ENCODE data around the gene DNM3.

The DNM3 gene

DNA sequence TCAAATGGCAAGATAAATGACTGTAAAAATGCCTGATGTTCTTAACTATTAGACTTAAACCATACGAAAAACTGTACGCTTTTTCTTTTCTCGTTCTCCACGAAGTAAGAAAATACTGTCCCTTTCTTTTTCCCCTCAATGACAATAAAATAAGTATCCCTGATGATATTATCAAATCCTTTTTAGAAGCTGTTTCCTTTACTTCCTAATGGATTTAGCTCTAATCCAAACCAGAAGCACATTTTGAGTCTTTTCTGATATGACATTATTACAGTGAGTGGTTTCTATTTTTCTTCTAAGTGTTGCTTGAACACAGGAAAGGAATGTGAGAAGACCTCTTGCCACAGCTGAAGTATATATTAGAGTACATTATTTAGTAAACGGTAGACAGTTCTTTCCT, 32.4 kb downstream of the DNM3 start:
- DNase-seq = no peak

DNA sequence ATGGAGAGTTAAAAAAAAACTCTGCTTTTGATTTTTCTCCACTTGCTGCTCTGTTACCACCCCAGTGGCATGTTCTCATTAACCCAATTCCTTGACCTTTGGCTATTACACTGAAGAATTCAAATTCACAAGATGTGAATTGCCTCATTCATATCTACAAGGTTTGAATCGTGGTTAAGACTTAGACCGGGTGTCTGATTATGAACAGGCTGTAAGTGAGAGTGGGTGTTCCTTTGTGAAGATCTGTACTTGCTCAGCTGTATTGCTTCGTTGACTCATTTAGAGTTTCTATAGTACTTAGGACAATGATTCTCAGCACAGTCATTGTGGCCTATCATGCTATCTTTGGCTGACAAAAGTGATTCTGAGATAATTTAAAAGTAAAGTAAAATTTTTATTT, 36.4 kb downstream of the DNM3 start:
- DNase-seq = no peak

DNA sequence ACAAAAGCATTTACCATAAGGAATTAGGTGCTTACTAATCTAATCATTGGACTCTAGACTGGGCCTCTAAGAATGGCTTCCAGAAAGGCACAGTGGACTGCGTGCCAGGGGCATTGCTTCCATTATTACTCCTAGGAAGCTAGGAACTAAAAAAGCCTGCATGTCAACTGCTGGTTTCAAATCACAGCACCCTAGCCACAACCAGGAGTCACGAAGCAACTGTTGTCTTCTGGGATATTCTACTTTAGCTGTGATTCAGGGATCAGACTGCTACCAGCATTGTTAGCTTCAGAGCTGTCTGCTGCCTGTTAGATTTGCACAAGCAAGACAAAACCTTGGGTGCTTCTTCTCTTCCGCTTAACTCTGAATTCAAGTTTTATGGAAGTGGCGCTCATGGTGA, 38.3 kb downstream of the DNM3 start:
- DNase-seq = no peak

DNA sequence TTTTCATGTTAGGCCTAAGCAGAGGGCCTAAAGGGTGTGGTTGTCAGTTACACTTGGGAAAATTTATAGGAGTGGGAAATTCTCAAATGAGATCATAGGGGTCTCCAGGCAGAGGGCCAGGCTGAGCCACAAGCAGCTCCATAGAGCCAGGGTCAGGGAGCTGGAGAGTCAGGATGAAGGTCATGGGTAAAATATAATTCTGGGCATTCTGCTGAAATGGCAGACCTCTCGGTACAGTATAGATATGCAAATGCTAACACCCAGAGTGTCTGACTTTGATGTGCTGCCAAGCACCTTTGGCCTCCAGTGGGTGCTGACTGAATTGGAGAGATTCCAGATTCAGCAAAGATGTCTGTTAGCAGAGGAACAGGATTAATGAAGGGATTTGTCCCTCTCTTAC, 40.1 kb downstream of the DNM3 start:
- no peak for DNase-seq

DNA sequence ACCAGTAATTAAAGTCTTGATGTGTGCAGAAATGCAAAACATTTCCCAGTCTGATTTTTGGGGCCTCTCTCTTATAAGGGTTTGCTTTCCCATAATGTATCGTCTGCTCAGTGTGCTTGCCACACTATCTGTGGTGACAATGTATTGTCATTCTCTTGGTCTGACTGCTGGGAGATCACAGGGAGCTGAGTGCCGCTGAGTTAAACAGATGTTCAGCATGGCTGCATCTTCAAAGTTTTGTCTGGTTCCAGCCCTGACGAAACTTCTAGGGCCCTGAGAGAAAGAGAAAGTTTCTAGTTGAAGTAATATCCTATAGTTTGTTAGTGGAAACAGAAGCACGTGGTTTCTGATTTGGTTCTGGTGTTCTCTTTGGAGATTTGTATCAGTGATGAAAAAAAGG, 42.6 kb downstream of the DNM3 start:
- no peak for DNase-seq

DNA sequence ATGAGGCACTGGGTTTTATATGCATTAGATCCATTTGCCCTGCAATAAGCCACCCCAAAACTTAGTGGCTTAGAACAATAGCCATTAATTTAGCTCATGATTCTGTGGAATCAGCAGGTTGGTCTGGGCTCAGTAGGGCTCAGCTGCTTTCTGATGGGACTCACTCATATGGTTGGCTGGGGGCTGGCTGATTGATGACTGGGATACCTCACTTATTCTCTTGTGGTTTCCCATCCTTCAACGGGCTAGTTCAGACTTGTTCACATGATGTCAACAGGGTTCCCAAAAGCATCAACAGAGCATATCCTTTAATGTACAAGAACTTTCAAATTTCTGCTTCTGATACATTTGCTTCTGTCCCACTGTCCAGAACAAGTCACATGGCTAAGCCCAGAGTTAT, 43.2 kb downstream of the DNM3 start:
- no peak for DNase-seq

DNA sequence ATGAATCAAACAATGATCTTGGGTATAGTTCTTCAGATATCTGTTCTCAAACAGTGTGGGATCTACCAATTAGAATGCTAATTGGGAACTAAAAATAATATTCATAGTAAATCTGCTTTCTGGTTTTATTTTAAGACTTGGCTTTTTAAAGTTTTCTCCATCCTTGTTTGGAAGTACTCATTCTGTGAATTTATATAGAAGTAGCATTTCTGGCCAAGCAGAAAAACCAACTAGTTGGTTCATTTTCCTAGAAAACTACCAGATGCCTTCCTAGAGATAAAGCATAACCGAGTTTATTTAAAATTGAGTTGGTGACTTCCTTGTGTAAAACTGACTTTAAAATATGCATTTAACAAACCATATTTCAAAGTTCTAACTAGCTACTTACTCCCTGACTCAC, 48.8 kb downstream of the DNM3 start:
- no peak for DNase-seq

DNA sequence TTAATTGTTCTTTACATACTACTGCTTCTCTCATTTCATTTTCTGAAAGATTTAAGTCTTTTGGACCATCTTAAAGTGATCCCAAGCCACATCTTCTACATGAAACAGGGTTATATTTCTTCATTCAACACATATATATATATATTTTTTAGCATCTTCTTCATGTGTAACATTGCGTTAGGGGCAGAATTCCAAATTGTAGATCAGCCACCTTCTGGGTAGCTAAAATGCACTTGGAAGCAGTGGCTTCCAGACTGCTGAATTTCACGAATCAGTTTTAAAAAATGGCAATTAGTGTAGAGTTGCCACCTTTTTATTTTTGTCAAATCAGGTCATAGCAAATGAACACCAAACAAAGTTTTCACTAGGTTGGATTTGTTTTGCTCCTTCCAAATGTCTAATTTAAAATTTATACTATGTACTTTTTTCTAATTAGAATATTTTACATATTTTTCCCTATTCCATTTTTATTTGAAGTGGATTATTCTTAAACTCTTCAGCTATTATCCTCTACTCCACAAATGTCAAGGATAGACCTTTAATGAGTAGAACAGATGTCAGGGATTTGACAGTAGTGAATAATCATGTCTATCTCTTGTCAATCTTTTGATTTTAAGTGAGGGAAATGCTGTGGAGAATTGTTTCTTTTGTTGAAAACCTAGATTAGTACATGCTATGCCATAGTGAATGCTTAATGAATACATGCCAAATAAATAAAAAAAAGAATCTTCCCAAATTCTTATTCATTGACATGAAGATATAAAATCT, 55.8 kb downstream of the DNM3 start:
- DNase-seq = no peak

DNA sequence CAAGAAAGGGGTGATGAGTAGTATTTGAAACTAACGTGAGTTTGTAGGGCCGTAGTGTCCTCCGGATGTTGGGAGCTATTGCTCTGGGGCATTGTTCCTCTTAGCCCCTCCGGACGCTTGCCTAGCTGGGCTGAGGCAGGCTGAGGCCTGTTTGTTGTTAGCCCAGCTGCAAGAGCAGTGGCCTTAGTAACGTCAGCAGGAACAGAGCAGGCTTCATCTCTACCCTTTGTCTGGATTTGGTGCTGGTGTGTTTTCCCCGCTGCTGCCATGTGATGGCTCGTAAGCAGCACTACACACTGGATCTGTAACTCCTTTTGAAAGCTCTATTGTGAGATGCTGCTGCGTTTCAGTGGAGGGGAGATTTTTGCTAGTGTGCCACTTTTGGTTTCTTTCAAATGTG, 57.6 kb downstream of the DNM3 start:
- DNase-seq = no peak

DNA sequence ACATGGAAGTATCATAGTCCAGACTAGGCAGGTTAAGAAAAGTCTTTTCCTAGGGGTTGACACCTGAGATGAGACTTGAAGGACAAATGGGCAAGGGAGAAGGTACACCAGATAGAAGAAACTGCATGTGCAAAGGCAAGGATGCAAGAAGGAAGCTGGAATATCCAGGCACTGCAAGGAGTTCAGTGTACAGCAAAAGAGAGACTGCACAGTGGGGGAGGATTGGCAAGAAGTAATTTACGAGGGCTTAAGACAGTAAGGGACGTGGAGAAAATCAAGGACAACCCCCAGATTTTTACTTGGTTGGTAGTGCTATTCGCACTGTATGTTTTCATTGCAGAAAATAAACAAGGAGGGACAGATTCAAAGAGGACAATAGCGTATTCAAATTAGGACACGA, 58.5 kb downstream of the DNM3 start:
- no peak for DNase-seq

DNA sequence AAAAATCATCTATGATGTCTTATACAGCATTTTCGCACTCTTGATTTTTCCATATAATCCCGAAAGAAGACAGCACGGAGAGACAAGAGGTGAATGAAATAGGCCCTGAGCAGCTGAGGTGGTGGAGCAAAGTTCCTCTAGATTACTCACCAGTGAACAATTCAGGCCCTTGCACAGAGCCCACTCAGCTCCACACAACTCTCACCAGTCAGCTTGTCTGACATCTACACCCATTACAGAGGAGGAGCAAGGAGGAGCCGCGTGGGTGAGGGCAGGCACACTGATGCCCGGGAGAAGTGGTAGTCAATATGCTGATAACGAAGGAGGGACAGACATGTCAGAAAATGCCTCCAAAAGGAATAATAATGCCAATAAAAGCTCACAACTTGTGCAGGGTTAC, 59.9 kb downstream of the DNM3 start:
- no peak for DNase-seq

DNA sequence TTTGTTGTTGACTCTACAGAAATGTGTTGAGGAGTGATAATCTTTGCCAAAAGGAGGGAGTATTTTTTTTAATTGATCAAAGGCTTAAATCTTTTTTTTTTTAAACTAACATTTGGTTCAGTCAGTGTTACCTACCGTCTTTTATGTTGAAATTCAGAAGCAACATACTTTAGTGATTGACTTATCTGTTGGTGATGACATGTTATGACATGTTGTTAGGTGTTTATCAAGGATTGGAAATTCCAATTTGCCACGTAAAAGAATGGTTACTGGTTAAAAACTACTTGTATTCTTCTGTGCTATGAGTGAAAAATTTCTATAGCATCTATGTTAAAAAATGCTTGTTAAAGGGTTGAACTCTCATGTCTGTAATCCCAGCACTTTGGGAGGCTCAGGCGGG, 61.2 kb downstream of the DNM3 start:
- DNase-seq = no peak

DNA sequence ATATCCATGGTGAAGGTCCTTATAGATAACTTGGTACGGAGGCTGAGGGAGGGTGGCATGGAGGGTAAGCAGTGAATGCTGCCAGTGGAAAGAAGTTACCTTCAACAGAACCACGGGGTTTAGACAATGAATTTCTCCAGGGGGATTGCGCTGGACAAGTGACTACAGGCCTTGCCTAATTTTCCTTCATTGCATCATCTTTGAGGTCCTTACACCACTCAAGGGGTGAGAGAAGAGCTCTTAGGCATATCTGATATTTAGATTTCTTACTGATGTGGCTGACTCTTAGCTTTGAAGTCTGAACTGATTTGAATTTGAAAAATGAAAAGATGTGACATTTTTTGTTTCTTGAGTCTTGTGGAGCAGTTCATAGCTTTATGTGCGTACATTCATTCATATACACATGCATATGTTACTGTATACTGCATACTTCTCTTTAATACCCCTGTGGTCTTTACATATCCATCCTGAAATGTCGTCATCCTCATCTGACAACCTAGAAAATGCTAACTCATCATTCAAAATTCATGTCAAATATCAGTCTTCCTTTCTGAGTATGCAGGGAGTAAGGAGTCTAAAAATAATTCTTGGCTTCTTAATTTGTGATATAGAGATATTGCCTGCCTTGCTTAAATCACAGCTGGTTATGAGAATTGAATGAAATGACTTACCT, 63.6 kb downstream of the DNM3 start:
- DNase-seq = no peak

DNA sequence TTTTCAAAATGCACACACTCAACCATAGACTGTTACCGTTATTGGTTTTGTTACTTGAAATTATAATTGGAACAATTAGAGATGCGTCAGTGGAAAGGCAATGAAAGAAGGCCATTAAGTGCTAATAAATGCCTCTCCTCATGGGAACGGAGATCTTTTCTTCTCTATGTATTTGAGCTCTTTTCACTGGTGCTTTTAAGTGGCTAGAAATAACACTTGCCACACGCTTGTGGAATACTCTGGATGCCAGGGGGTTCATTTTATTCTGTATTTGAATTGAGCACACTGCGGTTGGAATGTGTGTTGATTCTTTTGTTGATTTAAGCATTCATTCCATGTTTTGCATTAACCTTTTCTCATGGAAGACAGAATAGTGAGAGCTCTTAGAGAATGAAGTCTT, 68.4 kb downstream of the DNM3 start:
- DNase-seq = no peak

DNA sequence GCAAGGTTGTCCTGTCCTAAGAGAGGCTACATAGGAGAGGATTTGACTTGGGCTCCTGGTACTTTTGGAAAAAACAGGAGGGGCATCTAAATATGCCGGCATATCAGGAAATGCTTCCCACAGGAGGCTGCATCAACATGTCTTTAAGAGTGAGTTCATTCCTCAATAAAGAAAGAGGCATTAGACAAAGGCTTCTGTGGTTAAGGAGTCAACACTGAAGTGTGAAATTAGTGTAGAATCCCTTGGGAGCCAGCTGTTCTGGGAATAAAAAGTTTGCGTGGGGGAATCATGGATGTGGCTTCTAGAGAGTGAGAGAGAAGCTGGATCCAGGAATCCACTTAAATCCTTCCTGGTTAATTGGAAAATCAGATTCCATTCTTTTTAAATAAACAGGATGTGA, 69.5 kb downstream of the DNM3 start:
- DNase-seq = no peak

DNA sequence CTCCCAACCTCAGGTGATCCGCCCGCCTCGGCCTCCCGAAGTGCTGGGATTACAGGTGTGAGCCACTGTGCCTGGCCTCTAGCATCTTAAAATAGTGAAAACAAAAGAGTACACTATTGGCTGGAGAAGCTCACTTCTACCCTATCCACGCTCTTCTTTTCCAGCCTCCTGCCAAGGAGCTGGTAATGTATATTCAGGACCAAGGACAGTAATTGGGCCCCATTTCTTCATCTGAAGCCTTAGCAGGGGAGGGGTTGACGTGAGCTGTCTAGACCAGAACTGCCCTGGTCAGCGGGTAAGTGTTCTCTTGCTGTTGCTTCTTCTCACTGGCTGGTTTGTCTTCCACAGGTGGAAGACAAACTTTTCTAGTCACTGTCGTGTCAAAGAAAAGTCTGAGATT, 70.2 kb downstream of the DNM3 start:
- no peak for DNase-seq

DNA sequence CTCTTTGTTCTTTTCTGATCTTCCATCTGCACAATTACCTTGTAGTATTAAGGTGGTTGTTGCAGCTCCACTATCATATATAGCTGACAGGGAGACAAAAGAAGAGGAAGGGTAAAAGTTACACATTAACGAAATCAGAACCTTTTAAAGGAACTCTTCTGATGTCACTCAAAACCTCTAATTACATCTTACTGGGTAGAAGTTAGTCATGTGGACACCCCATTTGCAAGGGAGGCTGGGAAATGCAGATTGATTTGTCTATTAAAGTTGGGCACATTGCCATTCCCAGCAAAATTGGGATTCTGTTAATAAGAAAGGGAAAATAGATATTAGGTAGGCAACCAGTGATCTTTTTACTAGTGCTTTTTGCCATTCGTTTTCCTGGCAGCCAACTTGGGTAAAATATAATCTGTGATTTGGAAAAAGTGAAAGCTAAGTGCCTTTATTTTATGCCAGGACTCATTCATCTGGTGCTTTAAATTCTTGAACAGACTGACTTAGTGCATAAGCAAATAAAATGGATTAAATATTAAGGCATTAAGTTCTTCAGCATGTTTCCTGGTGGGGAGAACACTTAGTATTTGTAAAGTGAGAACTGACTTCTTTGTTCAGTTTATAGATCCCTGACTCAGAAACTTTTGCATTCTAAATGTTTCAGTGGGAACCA, 71.3 kb downstream of the DNM3 start:
- DNase-seq = no peak

DNA sequence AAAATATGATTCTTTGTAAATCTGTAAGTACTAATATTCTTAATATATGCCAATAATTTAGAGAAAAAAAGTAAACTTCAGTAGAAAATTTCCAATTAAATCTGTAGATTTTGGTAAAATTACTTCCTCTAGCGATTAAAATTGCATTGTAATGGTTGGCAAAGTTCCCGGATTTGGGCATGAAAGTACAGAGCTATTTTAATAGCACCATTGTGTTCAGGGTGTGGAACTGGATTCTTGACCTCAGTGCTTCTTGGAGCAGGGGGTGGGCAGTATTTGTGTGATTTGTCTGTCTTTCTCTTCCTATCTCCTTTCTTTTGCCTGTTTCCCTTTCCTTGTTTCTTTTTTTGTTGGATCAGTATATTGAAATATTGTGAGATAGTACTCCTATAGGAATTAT, 72.1 kb downstream of the DNM3 start:
- no peak for DNase-seq

DNA sequence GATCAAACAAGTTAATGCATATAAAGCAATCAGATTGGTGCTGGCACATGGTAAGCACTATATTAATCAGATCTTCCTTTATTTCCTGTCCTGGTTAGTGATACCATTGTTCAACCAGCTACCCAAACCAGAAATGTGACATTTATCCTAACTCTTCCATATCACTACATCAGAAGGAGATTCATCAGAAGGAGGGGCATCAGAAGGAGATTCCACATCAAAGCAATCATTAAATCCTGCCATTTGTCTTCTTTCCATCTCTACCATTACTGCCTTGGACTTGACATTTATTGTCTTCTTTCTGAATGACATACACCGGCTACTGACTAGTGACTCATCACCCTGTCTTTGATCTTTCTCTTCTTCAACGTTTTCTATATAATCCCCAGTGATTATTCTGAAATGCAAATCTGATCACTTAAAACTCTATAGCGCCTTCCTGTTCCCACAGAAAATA, 75.0 kb downstream of the DNM3 start:
- no peak for DNase-seq

DNA sequence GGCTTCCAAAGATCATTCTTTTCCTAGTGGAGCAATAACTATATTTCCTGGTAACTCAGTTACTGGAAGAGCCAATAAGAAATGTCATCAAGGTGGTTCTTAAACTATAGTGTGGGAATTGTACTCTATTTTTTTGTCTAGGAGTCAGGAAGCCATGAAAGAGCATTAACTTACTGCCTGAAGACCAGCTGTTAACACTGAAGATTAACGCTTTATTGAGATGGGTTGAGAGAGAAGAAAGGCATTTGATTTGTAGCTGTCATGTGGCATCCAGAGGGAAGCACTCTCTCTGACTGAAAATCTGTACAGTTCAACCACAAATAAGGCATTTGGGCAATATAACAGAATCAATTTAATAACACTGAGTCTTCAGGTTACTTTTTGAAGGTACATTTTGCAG, 76.0 kb downstream of the DNM3 start:
- no peak for DNase-seq

DNA sequence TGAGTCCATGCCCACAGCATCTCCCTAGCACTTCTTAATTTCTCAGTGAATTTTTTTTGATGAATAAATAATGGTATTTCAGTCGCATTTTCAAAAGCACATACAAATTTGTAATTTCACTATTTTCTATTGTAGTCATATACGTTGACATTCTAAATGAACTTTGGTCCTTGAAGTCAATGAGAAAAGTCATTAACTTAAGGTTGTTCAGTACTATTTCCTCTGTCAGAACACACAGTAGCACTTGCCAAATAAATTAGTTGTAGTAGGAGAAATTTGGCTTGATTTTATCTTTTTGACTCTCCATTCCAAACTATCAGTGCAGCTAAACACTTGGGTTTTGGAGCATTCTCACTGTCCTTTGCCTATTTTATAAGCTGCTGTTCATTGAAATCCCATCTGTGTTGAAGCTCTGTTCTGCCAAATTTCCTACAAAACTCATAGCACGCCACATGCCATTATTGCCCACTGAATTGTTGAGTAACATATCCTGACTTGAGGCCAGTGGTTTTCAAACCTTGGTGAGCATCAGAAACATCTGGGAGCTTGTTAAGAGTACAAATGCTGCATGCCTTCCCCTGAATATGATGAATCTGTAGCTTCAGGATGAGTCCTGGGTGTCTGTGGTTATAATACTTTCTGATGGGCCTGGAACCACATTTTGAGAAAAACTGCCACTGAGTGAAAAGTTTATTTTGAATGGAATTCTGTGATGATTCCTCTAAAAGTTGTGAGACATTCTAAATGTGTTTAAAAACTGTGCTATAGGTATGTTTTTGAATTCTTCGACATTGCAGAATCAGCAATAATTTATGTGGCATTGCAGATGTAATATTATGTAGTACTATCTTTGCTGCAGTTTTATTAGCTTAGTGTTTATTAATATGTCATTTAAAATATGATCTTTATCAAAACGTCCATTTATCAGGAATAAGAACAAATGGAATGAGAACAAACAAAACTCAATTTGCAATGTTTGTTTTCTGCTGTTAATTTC, 78.9 kb downstream of the DNM3 start:
- no peak for DNase-seq

DNA sequence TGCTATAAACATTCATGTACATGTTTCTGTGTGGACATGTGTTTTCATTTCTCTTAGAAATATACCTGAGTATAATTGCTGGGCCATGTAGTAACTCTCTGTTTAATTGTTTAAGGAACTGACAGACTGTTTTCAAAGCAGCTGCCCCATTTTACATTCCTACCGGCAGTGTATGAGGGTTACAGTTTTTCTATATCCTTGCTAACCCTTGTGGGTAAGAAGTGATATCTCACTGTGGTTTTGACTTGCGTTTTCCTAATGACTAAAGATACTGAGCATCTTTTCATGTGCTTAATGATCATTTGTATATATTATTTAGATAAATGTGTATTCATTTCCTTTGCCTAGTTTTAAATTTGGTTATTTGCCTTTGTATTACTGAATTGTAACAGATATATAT, 81.7 kb downstream of the DNM3 start:
- DNase-seq = no peak

DNA sequence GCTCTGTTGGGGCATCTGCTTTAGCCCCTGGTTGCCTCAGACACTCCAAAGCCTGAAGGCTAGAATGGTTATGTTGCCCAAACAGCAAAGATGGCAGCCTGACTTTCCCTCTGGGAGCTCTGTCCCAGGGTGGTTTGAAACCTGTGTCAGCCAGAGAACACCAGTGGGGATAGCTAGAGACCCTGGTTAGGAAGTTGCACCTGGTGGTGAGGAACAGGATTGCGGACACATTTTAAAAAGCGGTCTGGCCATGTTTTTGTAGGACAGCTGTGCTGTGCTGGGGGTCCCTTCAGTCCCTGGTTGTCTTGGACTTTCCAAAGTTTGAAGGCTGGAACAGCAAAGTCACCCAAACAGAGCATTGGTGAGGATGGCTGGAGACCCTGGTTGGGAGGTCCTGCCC, 87.8 kb downstream of the DNM3 start:
- DNase-seq = no peak
